ENCODE measurements around the gene TRIM65. TPM values are rescaled to one million over a fixed set of nuclear protein-coding genes. Genes with fewer than 3 reads are reported as not detected.

TRIM65 gene
- total and polyA plus RNA-seq, 2 of the 13 experiments (the other 11 are each of a cell fraction or from before 2014, with no cell fraction given): 10.3 to 22.4 TPM

DNA sequence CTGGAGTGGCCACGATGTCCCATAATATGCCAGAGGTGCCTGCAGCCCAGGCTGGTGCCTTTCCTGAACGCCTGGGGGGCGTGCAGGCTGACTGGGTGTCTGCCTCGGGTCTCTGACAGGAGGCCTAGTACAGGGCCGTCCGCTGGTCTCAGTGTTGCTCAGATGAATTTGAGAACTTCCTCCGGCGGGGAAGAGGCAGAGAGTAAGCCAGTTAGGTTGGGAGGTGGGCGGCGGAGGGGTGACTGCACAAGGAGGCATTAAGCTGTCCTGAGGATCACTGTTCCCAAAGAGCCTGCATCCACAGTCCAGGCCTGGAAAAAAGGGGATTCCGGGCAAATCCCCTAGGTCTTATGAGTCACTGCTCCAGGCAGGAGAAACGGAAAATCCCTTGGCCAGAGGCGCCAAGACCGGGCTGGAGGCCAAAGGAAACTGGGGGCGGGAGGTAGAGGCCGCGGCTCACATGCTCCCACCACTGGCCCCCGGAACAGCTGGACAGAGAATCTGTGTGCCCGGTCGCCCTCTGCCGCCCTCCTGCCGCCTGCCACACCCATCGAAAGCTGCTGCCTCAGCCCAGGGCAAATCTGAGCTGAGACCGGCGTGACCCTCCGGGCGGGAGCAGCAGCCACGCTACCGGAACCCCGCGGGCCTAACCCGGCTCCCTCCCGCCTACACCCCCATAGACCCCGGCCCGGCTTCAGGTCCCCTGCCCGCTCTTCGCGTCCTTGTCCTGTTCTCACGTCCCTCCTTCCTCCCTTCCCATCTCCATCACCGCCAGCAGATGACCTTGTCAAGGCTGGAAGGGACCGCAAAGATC, 19.6 kb downstream of the TRIM65 start (continued):
- TF ChIP-seq, protein P1, sequence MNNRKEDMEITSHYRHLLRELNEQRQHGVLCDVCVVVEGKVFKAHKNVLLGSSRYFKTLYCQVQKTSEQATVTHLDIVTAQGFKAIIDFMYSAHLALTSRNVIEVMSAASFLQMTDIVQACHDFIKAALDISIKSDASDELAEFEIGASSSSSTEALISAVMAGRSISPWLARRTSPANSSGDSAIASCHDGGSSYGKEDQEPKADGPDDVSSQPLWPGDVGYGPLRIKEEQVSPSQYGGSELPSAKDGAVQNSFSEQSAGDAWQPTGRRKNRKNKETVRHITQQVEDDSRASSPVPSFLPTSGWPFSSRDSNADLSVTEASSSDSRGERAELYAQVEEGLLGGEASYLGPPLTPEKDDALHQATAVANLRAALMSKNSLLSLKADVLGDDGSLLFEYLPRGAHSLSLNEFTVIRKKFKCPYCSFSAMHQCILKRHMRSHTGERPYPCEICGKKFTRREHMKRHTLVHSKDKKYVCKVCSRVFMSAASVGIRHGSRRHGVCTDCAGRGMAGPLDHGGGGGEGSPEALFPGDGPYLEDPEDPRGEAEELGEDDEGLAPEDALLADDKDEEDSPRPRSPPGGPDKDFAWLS (CRISPR knock-in tag; IDR thresholded peaks at IDR 0.05; ENCODE audit: borderline replicate concordance): no peak
- TF ChIP-seq DNMT1 (CRISPR knock-in tag; IDR thresholded peaks at IDR 0.05) (0 out of 2 replicates have a peak, but pooled peaks have one; percentile 3), CCAR2 (optimal IDR thresholded peaks at IDR 0.05; ENCODE audit: low read depth, low read length) (no peak), ZNF674 (CRISPR knock-in tag; IDR thresholded peaks at IDR 0.05; ENCODE audit: low read depth) (peak; percentile 43), KMT2B (CRISPR knock-in tag; IDR thresholded peaks at IDR 0.05) (0 out of 2 replicates have a peak, but pooled peaks have one; percentile 15), ZNF317 (CRISPR knock-in tag; IDR thresholded peaks at IDR 0.05) (0 out of 2 replicates have a peak, but pooled peaks have one; percentile 62), KAT8 (CRISPR knock-in tag; IDR thresholded peaks at IDR 0.05) (peak; percentile 50), SMAD9 (CRISPR knock-in tag; IDR thresholded peaks at IDR 0.05) (peak; percentile 75; the same call in 1 of the 2 replicates), IRF2 (CRISPR knock-in tag; IDR thresholded peaks at IDR 0.05) (peak; percentile 8; the same call in 1 of the 2 replicates), ASH2L (IDR thresholded peaks at IDR 0.05; ENCODE audit: insufficient read length, low read depth, low read length) (peak; percentile 78), NCOA1 (CRISPR knock-in tag; IDR thresholded peaks at IDR 0.05) (0 out of 2 replicates have a peak, but pooled peaks have one; percentile 2), POLR2G (IDR thresholded peaks at IDR 0.05; ENCODE audit: low read depth, low read length) (peak; percentile 51)
- TF ChIP-seq, protein P2, sequence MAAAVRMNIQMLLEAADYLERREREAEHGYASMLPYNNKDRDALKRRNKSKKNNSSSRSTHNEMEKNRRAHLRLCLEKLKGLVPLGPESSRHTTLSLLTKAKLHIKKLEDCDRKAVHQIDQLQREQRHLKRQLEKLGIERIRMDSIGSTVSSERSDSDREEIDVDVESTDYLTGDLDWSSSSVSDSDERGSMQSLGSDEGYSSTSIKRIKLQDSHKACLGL (CRISPR knock-in tag; IDR thresholded peaks at IDR 0.05): no peak; the same call in 1 of the 2 replicates
- TF ChIP-seq, protein P3, sequence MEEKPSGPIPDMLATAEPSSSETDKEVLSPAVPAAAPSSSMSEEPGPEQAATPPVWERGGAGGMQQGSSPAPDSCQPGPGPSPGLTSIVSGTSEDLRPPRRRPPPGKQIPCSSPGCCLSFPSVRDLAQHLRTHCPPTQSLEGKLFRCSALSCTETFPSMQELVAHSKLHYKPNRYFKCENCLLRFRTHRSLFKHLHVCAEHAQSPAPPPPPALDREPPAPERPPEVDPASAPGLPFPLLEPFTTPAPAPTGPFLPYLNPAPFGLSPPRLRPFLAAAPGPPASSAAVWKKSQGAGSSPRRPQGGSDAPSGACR (CRISPR knock-in tag; IDR thresholded peaks at IDR 0.05): peak; percentile 24
- TF ChIP-seq, protein P4, sequence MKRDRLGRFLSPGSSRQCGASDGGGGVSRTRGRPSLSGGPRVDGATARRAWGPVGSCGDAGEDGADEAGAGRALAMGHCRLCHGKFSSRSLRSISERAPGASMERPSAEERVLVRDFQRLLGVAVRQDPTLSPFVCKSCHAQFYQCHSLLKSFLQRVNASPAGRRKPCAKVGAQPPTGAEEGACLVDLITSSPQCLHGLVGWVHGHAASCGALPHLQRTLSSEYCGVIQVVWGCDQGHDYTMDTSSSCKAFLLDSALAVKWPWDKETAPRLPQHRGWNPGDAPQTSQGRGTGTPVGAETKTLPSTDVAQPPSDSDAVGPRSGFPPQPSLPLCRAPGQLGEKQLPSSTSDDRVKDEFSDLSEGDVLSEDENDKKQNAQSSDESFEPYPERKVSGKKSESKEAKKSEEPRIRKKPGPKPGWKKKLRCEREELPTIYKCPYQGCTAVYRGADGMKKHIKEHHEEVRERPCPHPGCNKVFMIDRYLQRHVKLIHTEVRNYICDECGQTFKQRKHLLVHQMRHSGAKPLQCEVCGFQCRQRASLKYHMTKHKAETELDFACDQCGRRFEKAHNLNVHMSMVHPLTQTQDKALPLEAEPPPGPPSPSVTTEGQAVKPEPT (CRISPR knock-in tag; IDR thresholded peaks at IDR 0.05; ENCODE audit: low read depth): 0 out of 2 replicates have a peak, but pooled peaks have one; percentile 10
- TF ChIP-seq, protein P5, sequence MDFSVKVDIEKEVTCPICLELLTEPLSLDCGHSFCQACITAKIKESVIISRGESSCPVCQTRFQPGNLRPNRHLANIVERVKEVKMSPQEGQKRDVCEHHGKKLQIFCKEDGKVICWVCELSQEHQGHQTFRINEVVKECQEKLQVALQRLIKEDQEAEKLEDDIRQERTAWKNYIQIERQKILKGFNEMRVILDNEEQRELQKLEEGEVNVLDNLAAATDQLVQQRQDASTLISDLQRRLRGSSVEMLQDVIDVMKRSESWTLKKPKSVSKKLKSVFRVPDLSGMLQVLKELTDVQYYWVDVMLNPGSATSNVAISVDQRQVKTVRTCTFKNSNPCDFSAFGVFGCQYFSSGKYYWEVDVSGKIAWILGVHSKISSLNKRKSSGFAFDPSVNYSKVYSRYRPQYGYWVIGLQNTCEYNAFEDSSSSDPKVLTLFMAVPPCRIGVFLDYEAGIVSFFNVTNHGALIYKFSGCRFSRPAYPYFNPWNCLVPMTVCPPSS (IDR thresholded peaks at IDR 0.05): no peak
- TF ChIP-seq, protein P6, sequence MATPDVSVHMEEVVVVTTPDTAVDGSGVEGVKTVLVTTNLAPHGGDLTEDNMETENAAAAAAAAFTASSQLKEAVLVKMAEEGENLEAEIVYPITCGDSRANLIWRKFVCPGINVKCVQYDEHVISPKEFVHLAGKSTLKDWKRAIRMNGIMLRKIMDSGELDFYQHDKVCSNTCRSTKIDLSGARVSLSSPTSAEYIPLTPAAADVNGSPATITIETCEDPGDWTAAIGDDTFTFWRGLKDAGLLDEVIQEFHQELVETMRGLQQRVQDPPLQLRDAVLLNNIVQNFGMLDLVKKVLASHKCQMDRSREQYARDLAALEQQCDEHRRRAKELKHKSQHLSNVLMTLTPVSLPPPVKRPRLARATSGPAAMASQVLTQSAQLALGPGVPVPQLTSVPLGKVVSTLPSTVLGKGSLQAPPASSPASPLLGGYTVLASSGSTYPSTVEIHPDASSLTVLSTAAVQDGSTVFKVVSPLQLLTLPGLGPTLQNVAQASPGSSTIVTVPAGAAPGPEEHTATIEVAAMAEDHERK (CRISPR knock-in tag; IDR thresholded peaks at IDR 0.05; ENCODE audit: low read depth): no peak
- TF ChIP-seq, protein P7, sequence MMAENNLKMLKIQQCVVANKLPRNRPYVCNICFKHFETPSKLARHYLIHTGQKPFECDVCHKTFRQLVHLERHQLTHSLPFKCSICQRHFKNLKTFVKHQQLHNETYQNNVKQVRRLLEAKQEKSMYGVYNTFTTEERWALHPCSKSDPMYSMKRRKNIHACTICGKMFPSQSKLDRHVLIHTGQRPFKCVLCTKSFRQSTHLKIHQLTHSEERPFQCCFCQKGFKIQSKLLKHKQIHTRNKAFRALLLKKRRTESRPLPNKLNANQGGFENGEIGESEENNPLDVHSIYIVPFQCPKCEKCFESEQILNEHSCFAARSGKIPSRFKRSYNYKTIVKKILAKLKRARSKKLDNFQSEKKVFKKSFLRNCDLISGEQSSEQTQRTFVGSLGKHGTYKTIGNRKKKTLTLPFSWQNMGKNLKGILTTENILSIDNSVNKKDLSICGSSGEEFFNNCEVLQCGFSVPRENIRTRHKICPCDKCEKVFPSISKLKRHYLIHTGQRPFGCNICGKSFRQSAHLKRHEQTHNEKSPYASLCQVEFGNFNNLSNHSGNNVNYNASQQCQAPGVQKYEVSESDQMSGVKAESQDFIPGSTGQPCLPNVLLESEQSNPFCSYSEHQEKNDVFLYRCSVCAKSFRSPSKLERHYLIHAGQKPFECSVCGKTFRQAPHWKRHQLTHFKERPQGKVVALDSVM (CRISPR knock-in tag; IDR thresholded peaks at IDR 0.05): peak; percentile 61; the same call in 1 of the 2 replicates

All from HepG2 (cell line).